Testis (tissue), 3 donors: ENCODE measurements around the gene CACNA1I. TPM values are rescaled to one million over a fixed set of nuclear protein-coding genes. Genes with fewer than 3 reads are reported as not detected.

Experiments used
- DNase-seq: peaks from one replicate; pipeline ENCODE4 v3.0.0-alpha.2; 2019
- H3K27ac ChIP-seq, 2 donors: fragments of 200-600 bp; sonication (generic); one replicate each; pipeline ENCODE4 v1.5.1; 2019
- H3K27me3 ChIP-seq: fragments of 200-600 bp; sonication (generic); one replicate; pipeline ENCODE4 v1.5.1; 2019
- H3K36me3 ChIP-seq: fragments of 200-600 bp; sonication (generic); one replicate; pipeline ENCODE4 v1.5.1; 2017; ENCODE audit warnings: low read depth; ENCODE audit errors: missing control alignments
- H3K4me1 ChIP-seq: fragments of 200-600 bp; sonication (generic); one replicate; pipeline ENCODE4 v1.5.1; 2019
- H3K4me3 ChIP-seq, 2 donors: fragments of 200-600 bp; sonication (generic); one replicate each; pipeline ENCODE4 v1.5.1; 2017 to 2019
- H3K9me3 ChIP-seq: fragments of 200-600 bp; sonication (generic); one replicate; pipeline ENCODE4 v1.5.1; 2017
- POLR2A ChIP-seq: fragments of 450-650 bp; IDR thresholded peaks from one replicate; pipeline ENCODE4 v1.6.1; 2017; ENCODE audit warnings: antibody characterized with exemption, mild to moderate bottlenecking, moderate library complexity
- WGBS, 2 donors: methylation state at CpG; one replicate each; pipeline ENCODE4 v1.1.5; 2018; 5-methylcytosine and 5-hydroxymethylcytosine counted together
- intact Hi-C: fragments of 100-400 bp; cut with DNase I; formaldehyde crosslinking; loops from one replicate; pipeline ENCODE4 v1.15.1; 2023; ENCODE audit warnings: low total_unique reads
- polyA plus RNA-seq: library from polyadenylated mRNA; stranded (reverse); fragments of 350-450 nt; fragmentation: Illumina TruSeq; extraction: RNeasy Lipid Tissue Mini Kit (QIAGEN cat#74804); gene quantifications from one replicate; pipeline ENCODE4 v1.2.3, GENCODE V29; 2014; ENCODE audit warnings: low read depth, low replicate concordance; ENCODE audit not compliant: insufficient read depth
- total RNA-seq, 2 donors: library from RNA; depleted of rRNA; stranded (reverse); fragments of >200 nt; gene quantifications; one replicate each; pipeline ENCODE4 v1.2.3, GENCODE V29; 2016
- TF ChIP-seq, protein P1 (sequence below), 3 experiments: fragments of 450-650 bp in 2 of 3; fragments of 200-600 bp in 1 of 3; sonication (generic) in 1 of 3; IDR thresholded peaks; one replicate each; pipeline ENCODE4 v1.5.1; 2016 to 2019; ENCODE audit warnings: antibody characterized with exemption in 3 of 3, mild to moderate bottlenecking in 2 of 3, moderate library complexity in 1 of 3

Gene CACNA1I
- total and polyA plus RNA-seq, 3 donors from 2014 or later, result 1.3 to 2.0 (median 1.7) TPM

DNA sequence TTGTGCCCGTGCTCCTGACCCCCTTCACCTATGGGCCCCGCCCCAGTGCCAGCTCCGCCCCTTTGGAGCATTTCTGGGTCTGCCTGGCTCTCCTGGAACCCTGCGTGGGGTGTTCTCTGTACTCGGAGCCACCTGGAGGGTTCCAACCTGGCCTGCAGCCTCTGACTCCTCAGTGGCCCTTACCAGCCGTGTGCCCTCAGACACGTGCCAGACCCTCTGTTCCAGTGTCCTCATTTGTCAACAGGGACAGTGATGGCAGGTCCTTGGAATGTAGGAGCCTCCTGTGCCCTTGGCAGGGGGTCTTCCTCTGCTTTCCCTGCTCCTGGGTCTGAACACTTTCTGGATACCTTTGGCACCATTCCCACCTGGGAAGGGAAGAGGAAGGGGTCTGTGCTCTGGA, 96.4 kb downstream of the CACNA1I start:
- Histone ChIP-seq H3K9me3 (no peaks in the 10 kb centered on the region), H3K27me3 (no peaks in the 10 kb centered on the region), H3K36me3 (no peaks in the 10 kb centered on the region), H3K4me3 (no peak overlapping the region), H3K4me1 (peaks cover 16% of the 10 kb centered on the region), H3K27ac (no peak overlapping the region)
- intact Hi-C loops, result no loop called here
- TF ChIP-seq, protein P1, sequence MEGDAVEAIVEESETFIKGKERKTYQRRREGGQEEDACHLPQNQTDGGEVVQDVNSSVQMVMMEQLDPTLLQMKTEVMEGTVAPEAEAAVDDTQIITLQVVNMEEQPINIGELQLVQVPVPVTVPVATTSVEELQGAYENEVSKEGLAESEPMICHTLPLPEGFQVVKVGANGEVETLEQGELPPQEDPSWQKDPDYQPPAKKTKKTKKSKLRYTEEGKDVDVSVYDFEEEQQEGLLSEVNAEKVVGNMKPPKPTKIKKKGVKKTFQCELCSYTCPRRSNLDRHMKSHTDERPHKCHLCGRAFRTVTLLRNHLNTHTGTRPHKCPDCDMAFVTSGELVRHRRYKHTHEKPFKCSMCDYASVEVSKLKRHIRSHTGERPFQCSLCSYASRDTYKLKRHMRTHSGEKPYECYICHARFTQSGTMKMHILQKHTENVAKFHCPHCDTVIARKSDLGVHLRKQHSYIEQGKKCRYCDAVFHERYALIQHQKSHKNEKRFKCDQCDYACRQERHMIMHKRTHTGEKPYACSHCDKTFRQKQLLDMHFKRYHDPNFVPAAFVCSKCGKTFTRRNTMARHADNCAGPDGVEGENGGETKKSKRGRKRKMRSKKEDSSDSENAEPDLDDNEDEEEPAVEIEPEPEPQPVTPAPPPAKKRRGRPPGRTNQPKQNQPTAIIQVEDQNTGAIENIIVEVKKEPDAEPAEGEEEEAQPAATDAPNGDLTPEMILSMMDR (IDR thresholded peaks at IDR 0.05), result no peak
- TF ChIP-seq POLR2A, result no peak
- 80% methylated on average over 7 of the region's 7 CpGs; no CpG with 5 or more reads in 1 of the 2 donors for WGBS, 2 donors
- no peak for DNase-seq

DNA sequence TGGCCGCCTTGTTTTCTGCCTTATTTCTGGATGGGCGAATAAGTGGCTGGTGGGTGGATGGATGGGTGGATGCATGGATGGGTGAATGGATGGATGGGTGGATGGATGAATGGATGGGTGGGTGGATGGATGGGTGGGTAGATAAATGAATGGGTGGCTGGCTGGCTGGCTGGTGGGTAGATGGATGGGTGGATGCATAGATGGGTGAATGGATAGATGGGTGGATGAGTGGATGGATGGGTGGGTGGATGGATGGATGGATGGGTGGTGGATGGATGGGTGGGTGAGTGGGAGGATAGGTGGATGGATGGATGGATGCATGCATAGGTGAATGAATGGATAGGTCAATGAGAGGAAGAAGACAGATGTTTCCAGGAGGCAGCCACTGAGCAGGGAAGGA, 98.9 kb downstream of the CACNA1I start:
- intact Hi-C loops, result no loop called here
- no peak for DNase-seq
- H3K27me3 ChIP-seq, result no peaks in the 10 kb centered on the region
- H3K4me1 ChIP-seq, result peaks cover 2% of the 10 kb centered on the region
- WGBS, 2 donors, result 90 to 96% methylated on average over 2 of the region's 2 CpGs
- TF ChIP-seq, protein P1 (IDR thresholded peaks at IDR 0.05), result no peak
- TF ChIP-seq POLR2A, result no peak
- no peaks in the 10 kb centered on the region for H3K36me3 ChIP-seq
- no peak overlapping the region for H3K4me3 ChIP-seq
- no peaks in the 10 kb centered on the region for H3K9me3 ChIP-seq
- H3K27ac ChIP-seq, result no peak overlapping the region

DNA sequence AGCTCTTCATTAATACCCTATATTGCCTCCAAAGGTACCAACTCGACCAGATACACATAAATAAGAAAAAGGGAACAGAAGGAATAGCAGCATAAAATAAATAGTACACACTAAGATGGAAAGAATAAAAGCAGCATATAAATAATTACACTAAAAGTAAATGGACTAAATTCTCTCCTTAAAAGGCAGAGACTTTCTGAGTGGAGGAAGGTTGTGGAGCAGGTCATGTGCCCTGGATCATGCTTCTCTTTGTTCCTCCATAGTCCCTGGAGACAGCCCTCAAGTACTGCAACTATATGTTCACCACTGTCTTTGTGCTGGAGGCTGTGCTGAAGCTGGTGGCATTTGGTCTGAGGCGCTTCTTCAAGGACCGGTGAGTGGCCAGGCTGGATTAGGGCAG, 101.4 kb downstream of the CACNA1I start:
- no peak for DNase-seq
- Histone ChIP-seq H3K4me3 (no peak overlapping the region), H3K27ac (no peak overlapping the region), H3K4me1 (no peaks in the 10 kb centered on the region), H3K27me3 (no peaks in the 10 kb centered on the region), H3K36me3 (no peaks in the 10 kb centered on the region), H3K9me3 (no peaks in the 10 kb centered on the region)
- TF ChIP-seq, protein P1 (IDR thresholded peaks at IDR 0.05), result no peak
- TF ChIP-seq POLR2A, result no peak
- 96 to 97% methylated on average over 3 of the region's 3 CpGs for WGBS, 2 donors
- intact Hi-C loops, result no loop called here

DNA sequence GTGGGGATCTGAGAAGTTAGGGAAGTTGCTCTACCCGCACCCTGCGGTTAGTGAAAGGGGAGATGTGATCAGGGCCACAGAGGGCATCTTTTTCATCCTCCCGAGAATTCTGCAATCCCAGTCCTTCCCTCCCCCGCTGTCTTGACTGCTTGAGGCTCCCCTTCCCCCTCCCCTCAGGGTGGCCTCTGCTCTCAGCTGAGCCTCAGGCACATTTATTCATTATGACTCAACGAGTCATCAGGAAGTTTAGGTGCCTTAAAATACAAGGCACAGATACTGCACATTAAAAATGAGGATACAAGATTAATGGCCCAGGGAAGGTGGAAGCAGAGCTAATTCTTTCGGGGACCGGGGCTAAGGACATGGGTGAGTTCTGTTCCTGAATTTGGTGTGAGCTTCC, 104.0 kb downstream of the CACNA1I start:
- H3K4me3 ChIP-seq, result no peak overlapping the region
- no peaks in the 10 kb centered on the region for H3K36me3 ChIP-seq
- no peaks in the 10 kb centered on the region for H3K27me3 ChIP-seq
- no peak overlapping the region for H3K27ac ChIP-seq
- H3K4me1 ChIP-seq, result no peaks in the 10 kb centered on the region
- DNase-seq, result no peak
- 69 to 77% methylated on average over 7 of the region's 7 CpGs for WGBS, 2 donors
- intact Hi-C loops, result no loop called here
- no peaks in the 10 kb centered on the region for H3K9me3 ChIP-seq
- TF ChIP-seq, protein P1 (IDR thresholded peaks at IDR 0.05), result no peak
- no peak for TF ChIP-seq POLR2A

DNA sequence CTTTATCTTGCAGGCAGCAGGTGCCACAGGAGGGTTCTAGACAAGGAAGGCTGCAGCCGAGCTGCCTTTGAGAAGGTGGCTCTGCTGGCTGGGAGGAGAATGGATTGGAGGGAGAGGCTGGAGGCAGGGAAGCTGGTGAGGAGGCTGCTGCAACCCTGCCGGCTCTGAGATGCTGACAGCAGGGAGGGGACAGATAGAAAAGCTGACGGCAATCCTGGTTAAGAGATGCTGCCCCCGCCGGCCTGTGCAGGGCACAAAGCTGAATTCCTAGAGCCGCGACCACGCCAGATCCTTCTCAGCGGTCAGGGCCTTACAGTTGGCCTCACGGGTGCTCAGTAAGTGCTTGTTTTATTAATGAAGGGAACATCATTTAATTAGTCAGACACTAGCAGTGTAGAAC, 105.4 kb downstream of the CACNA1I start:
- intact Hi-C loops, result no loop called here
- no peaks in the 10 kb centered on the region for H3K9me3 ChIP-seq
- no peak for TF ChIP-seq POLR2A
- TF ChIP-seq, protein P1 (IDR thresholded peaks at IDR 0.05), result no peak
- no peak for DNase-seq
- H3K36me3 ChIP-seq, result no peaks in the 10 kb centered on the region
- H3K27me3 ChIP-seq, result no peaks in the 10 kb centered on the region
- H3K4me3 ChIP-seq, result no peak overlapping the region
- no peaks in the 10 kb centered on the region for H3K4me1 ChIP-seq
- 78 to 82% methylated on average over 10 of the region's 10 CpGs for WGBS, 2 donors
- H3K27ac ChIP-seq, result no peak overlapping the region
